Amniotic epithelial cell (primary cell): ENCODE data around the gene S100A13.
A peak's percentile ranks its signal among the peaks of the same experiment; 100 is the strongest.

Experiments used
- DNase-seq: peaks from one replicate; pipeline ENCODE4 v3.0.0-alpha.2; 2010; ENCODE audit warnings: low read depth

S100A13 gene

GRCh38 chr1:153627715-153628626 lies 666 bp upstream of the S100A13 start, which contains the start of gene S100A1:
Gene S100A1, plus strand, starts transcription at chr1:153628434. Its CDS starts 2,088 bp downstream, at chr1:153630522.
- DNase-seq = no peak

DNA sequence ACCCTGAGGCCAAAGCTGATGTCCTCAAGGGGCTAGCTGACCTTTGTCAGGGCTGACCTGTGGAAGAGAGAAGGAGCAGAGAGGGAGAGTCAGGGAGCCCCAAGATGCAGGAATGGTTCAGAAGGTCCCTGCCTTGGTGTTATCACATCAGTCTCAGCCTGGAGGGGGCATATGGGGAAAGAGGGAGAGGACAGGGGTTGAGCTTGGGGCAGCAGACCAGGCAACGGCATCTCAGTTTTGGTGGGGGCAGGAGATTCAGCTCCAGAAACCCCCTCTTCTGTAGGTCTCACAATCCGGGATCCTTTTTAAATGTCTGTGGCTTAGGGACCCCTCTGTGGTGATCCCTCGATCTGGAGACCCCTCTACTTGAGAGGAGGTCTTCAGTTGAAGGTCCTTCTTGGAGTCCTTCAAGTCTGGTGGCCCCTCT lies 815 bp downstream of the S100A13 start:
- DNase-seq = no peak

DNA sequence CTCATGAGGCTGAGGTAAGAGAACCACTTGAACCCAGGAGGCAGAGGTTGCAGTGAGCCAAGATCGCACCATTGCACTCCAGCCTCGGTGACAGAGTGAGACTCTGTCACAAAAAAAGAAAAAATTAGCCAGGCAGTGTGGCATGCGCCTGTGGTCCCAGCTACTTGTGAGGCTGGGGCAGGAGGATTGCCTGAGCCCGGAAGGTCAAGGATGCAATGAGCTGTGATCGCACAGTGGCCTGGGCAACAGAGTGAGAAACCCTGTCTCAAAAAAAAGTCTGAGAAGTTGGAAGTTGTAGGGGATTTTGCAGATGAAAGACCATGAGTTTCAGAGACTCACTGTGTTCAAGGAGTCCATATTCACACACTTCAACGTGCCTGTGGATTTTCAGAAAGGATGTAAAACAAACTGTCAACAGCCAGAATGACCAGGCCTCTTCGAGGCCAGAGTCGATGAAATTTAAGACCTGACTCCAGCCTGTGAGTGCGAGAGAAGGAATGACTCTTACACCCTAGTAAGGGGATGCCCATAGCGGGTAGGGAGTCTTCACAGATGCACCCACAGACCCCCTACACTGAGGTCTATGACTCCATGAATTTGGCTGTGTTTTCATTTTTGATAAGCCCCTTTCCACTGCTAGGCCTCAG lies 2.2 kb downstream of the S100A13 start:
- DNase-seq = peak; percentile 26

DNA sequence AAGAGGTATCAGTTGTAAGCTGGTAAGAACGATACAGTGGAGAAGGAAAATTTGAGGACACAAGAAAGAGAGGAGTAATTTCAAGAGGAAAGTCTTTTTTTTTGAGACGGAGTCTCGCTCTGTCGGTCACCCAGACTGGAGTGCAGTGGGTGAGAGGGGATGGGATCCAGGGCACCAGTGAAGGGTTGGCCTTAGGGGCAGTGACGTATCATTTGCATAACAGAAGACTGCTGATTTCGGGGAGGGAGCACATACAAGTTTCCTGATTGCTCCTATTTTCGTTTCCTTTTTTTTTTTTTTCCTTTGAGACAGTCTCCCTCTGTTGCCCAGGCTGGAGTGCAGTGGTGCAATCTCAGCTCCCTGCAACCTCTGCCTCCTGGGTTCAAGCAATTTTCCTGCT lies 4.2 kb downstream of the S100A13 start:
- no peak for DNase-seq

DNA sequence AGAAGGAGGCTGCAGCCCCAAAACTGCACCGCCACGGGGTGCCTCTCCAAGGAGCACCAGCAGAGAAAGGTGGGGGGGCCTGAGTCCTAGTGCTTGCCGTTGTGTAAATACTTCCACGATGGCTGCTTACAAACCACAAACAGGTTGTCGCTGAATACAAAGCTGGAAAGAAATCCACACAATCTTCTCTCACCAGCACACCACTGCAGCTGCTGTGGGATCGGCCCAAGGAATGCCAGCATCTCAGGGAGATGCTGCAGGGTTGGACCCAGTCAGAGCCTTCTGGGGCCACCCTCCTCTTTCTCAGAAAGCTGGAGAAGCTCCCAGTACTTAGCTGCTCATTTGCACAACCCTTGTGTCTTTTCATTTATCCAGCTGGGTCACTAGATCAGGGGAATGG lies 8.1 kb downstream of the S100A13 start:
- no peak for DNase-seq

DNA sequence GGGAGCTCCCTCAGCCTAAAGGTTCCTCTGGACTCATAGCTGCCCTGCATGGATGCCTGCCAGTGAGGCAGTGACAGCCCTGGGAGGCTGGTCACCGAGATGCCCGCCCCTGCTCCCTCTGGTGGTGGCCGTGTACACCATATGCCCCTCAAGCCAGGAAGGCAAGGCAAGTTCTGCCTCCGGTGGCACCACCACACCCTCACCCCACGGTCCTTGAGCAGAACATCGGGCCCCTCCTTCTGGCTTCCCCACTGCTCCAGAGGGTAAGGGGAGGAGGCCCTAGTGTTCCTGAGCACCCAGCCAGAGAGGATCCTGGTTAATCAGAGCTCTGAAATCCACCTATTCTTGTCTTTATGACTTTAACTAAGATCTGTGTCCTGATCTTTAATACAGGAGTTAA lies 9.6 kb downstream of the S100A13 start:
- DNase-seq = no peak

GRCh38 chr1:153616917-153617311 lies 10.4 kb downstream of the S100A13 start:
- no peak for DNase-seq

DNA sequence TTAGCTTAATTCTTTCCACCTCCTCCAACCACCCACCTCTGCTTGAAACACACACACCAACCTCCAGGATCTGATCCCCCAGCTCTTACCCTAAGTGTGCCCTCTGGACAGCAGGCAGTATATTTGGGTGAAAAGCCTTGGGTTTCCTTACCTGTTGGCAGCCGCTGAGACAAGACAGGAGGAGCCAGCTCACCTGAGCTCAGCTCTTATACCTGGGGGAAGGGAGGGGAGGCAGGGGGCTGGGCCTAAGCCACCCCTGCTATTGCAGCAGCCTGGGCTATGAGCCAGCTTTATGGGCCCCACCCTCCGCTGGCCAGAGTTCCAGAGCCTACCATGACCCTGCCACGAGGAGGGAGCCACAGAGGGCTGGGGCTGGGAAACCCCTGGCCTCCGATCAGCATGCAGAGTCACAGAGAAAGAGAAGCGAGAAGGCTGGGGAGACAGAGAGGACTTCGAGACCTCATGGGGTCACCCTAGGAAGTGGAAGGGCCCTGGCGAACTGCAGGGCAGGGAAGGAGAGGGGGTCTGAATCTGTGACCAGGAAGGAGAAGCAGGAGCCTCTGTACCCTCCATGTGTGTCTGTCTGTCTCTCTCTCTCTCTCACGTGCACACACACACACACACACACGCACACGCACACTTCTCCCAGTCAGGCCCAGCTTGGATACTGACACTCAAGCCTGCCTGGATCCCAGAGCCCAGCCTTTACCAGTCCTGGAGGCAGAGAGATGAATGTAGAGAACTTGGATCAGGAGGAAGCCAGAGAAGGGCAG lies 11.0 kb downstream of the S100A13 start, which contains the start of gene S100A14:
TSS of gene S100A14 (minus strand) at position 182 of the 773 bp plus-strand sequence. CDS start 467 bp downstream, outside the sequence.
- no peak for DNase-seq

GRCh38 chr1:153615406-153615805 lies 11.9 kb downstream of the S100A13 start:
- DNase-seq = no peak

- DNase-seq = no peak
Observed at GRCh38 chr1:153614906-153615305, 12.4 kb downstream of the S100A13 start.

- no peak for DNase-seq
Observed at GRCh38 chr1:153614189-153614900, 13.0 kb downstream of the S100A13 start.

- no peak for DNase-seq
Observed at GRCh38 chr1:153613406-153613805, 13.9 kb downstream of the S100A13 start.

DNA sequence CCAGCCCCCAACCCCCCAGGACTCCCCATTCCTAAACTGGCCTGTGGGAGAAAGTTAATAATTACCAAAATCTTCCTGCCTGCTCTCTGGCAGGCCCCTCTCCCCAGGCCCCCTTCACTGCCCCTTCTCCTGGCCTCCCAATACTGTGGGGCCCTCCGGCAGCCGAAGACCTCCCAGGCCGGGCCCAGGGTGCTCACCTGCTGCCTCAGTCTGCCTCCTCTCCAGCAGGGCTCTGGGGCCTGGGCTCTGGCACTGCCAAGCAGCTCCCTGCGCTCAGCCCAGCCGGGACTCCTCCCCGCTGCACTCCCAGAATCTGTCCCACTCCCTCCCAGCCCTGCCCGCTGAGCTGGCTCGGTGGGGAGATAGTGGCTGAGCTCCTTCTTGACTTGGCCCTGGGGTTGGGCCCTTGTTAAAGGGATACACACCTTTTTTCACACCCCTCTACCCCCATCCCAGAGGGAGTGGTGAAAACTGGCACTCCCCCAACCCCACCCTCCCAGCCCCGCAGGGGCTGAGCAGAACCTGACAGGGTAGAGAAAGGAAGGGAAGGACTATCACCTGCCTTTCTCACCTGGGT lies 14.5 kb downstream of the S100A13 start, which contains the start of gene S100A16:
TSS of gene S100A16 (minus strand) at position 383 of the 577 bp plus-strand sequence. CDS start 4,986 bp downstream, outside the sequence.
- DNase-seq = peak; percentile 65

DNA sequence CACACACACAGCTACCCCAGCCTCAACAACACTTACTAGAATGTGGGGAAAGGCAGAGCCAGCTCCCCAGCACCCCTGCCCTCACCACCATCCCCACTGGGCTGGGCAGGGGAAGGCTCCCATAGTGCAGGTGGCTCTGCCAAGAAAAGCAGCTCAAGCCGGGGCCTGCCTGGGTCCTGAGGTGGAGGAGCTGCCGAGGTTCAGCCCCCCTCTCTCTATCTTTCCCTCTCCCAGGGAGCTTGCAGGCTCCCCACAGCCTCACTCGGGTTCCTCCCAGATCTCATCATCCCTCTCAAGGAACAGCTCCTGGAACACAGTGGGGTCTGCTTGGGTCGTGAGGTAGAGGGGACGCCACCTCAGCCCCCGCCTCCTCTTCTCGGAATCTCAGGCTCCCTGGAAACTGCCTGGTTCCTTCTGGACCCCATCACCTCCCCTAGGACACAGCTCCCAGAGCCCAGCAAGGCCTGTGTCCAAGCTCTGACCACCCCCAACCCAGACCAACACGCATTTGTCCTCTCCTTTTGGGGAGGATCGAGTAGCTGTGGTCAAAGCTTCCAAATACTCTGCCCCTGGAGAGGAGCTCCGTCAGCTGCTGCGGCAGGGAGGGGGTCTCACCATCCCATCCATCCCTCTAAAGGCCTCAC lies 15.1 kb downstream of the S100A13 start:
- DNase-seq = no peak

- no peak for DNase-seq
Observed at GRCh38 chr1:153611356-153611755, 15.9 kb downstream of the S100A13 start.

- peak; percentile 37 for DNase-seq
Observed at GRCh38 chr1:153610811-153611301, 16.4 kb downstream of the S100A13 start.

- no peak for DNase-seq
Observed at GRCh38 chr1:153610334-153610733, 17.0 kb downstream of the S100A13 start.

GRCh38 chr1:153609585-153609907 lies 17.8 kb downstream of the S100A13 start:
- no peak for DNase-seq

GRCh38 chr1:153608742-153609584 lies 18.3 kb downstream of the S100A13 start:
- peak; percentile 89 for DNase-seq
